Mesodermal cell (in vitro differentiated cells): ENCODE results near the gene DUSP18.
"Not testable (repeated sequence)": the region's sequence is repeated elsewhere in the genome, so short reads cannot be mapped to it uniquely, and the experiment has no call there.

Experiments used
- H3K27ac ChIP-seq: 2 replicates; pipeline ENCODE4 v1.7.0; 2013; ENCODE audit warnings: mild to moderate bottlenecking, low read depth, low read length, moderate library complexity; ENCODE audit not compliant: severe bottlenecking
- H3K36me3 ChIP-seq: 2 replicates; pipeline ENCODE4 v1.7.1; 2013; ENCODE audit warnings: mild to moderate bottlenecking, low read length, moderate library complexity; ENCODE audit not compliant: control insufficient read depth, insufficient read depth
- H3K4me1 ChIP-seq: one replicate; pipeline ENCODE4 v1.7.1; 2013; ENCODE audit warnings: mild to moderate bottlenecking, low read length; ENCODE audit not compliant: insufficient read depth, control insufficient read depth, poor library complexity, severe bottlenecking
- H3K4me3 ChIP-seq: 2 replicates; pipeline ENCODE4 v1.7.0; 2013; ENCODE audit warnings: low read length, control low read depth, mild to moderate bottlenecking; ENCODE audit not compliant: insufficient read depth, poor library complexity, severe bottlenecking; ENCODE audit errors: extremely low read depth
- H3K9me3 ChIP-seq: 2 replicates; pipeline ENCODE4 v1.7.1; 2013; ENCODE audit warnings: mild to moderate bottlenecking, low read length, moderate library complexity; ENCODE audit not compliant: control insufficient read depth
- WGBS, 2 experiments: methylation state at CpG; one replicate each; pipeline ENCODE4 v1.1.5; 2013; ENCODE audit warnings: missing lambda C conversion rate in 2 of 2; ENCODE audit not compliant: insufficient coverage in 2 of 2; 5-methylcytosine and 5-hydroxymethylcytosine counted together

The DUSP18 gene

GRCh38 chr22:30695351-30695851, 27.7 kb upstream of the DUSP18 start:
- Histone ChIP-seq H3K4me1 (peaks cover 3% of the 10 kb centered on the region), H3K36me3 (no peaks in the 10 kb centered on the region), H3K27ac (no peak overlapping the region), H3K4me3 (peak overlapping the region; percentile 46), H3K9me3 (no peaks in the 10 kb centered on the region)
- WGBS, 2 experiments = 65 to 71% methylated on average over 11 to 15 of the region's 15 CpGs

GRCh38 chr22:30694640-30695350, 27.1 kb upstream of the DUSP18 start, which contains the start of gene OSBP2:
TSS of gene OSBP2 (plus strand) at chr22:30694874. CDS start at chr22:30694910, 36 bp downstream.
- no peaks in the 10 kb centered on the region for H3K9me3 ChIP-seq
- no peaks in the 10 kb centered on the region for H3K36me3 ChIP-seq
- H3K4me1 ChIP-seq = peaks cover 3% of the 10 kb centered on the region
- 2 to 3% methylated on average over 60 to 63 of the region's 88 CpGs for WGBS, 2 experiments
- H3K27ac ChIP-seq = no peak within 1 kb of the TSS
- H3K4me3 ChIP-seq = peak within 1 kb of the TSS; percentile 51

GRCh38 chr22:30694171-30694639, 26.5 kb upstream of the DUSP18 start:
- no peak overlapping the region for H3K27ac ChIP-seq
- H3K4me3 ChIP-seq = peak overlapping the region; percentile 51
- H3K9me3 ChIP-seq = no peaks in the 10 kb centered on the region
- peaks cover 3% of the 10 kb centered on the region for H3K4me1 ChIP-seq
- WGBS, 2 experiments = 3 to 5% methylated on average over 23 to 35 of the region's 38 CpGs
- no peaks in the 10 kb centered on the region for H3K36me3 ChIP-seq

- no peak overlapping the region for H3K4me3 ChIP-seq
- H3K4me1 ChIP-seq = peaks cover 3% of the 10 kb centered on the region
- WGBS, 2 experiments = 80 to 93% methylated on average over 1 of the region's 1 CpG
- H3K36me3 ChIP-seq = no peaks in the 10 kb centered on the region
- no peak overlapping the region for H3K27ac ChIP-seq
- no peaks in the 10 kb centered on the region for H3K9me3 ChIP-seq
Measured at GRCh38 chr22:30691204-30691603, 23.5 kb upstream of the DUSP18 start.

- Histone ChIP-seq H3K36me3 (no peaks in the 10 kb centered on the region), H3K27ac (no peak overlapping the region), H3K4me3 (no peak overlapping the region), H3K4me1 (no peaks in the 10 kb centered on the region), H3K9me3 (no peaks in the 10 kb centered on the region)
- WGBS, 2 experiments = no CpG with 5 or more reads among the region's 1 CpG
Measured at GRCh38 chr22:30689622-30690021, 21.9 kb upstream of the DUSP18 start.

- 88 to 93% methylated on average over 2 to 4 of the region's 4 CpGs for WGBS, 2 experiments
- H3K4me3 ChIP-seq = no peak overlapping the region
- no peaks in the 10 kb centered on the region for H3K36me3 ChIP-seq
- H3K4me1 ChIP-seq = no peaks in the 10 kb centered on the region
- no peak overlapping the region for H3K27ac ChIP-seq
- no peaks in the 10 kb centered on the region for H3K9me3 ChIP-seq
Measured at GRCh38 chr22:30687358-30687757, 19.7 kb upstream of the DUSP18 start.

- WGBS, 2 experiments = 87 to 93% methylated on average over 2 to 3 of the region's 7 CpGs
- H3K36me3 ChIP-seq = no peaks in the 10 kb centered on the region
- H3K4me1 ChIP-seq = no peaks in the 10 kb centered on the region
- no peak overlapping the region for H3K27ac ChIP-seq
- H3K9me3 ChIP-seq = no peaks in the 10 kb centered on the region
- no peak overlapping the region for H3K4me3 ChIP-seq
Measured at GRCh38 chr22:30685178-30685577, 17.5 kb upstream of the DUSP18 start.

GRCh38 chr22:30681831-30682230, 14.2 kb upstream of the DUSP18 start:
- Histone ChIP-seq H3K9me3 (no peaks in the 10 kb centered on the region), H3K4me1 (no peaks in the 10 kb centered on the region), H3K36me3 (no peaks in the 10 kb centered on the region), H3K4me3 (no peak overlapping the region), H3K27ac (no peak overlapping the region)
- 86 to 88% methylated on average over 1 to 2 of the region's 2 CpGs for WGBS, 2 experiments

- WGBS, 2 experiments = no CpG with 5 or more reads among the region's 1 CpG
- Histone ChIP-seq H3K27ac (no peak overlapping the region), H3K36me3 (no peaks in the 10 kb centered on the region), H3K4me3 (no peak overlapping the region), H3K9me3 (no peaks in the 10 kb centered on the region), H3K4me1 (no peaks in the 10 kb centered on the region)
Measured at GRCh38 chr22:30680991-30681770, 13.5 kb upstream of the DUSP18 start.

GRCh38 chr22:30679895-30680690, 12.4 kb upstream of the DUSP18 start:
- H3K9me3 ChIP-seq, H3K36me3 ChIP-seq, H3K27ac ChIP-seq, H3K4me1 ChIP-seq, H3K4me3 ChIP-seq: not testable (repeated sequence)
- 80 to 85% methylated on average over 7 of the region's 12 CpGs for WGBS, 2 experiments
